Measurements from ENCODE around the gene ALS2.
"Not testable (repeated sequence)": the region's sequence is repeated elsewhere in the genome, so short reads cannot be mapped to it uniquely, and the experiment has no call there.

DNA sequence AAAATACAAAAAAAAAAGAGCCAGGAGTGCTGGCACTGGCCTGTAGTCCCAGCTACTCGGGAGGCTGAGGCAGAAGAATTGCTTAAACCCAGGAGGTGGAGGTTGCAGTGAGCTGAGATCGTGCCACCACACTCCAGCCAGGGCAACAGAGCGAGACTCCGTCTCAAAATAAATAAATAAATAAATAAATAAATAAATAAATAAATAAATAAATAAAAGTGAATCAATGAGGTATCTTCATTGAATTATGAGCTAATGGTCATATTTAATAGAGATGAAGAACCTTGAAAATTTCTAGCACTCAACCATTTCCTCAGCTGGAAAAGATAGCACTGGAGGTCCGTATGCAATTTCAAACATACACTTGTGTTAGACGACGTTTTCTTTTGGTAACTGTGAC lies 16.3 kb downstream of the ALS2 start:
- TF ChIP-seq POLR2AphosphoS5 (IDR thresholded peaks at IDR 0.05): not testable (repeated sequence)
- TF ChIP-seq, protein P1, sequence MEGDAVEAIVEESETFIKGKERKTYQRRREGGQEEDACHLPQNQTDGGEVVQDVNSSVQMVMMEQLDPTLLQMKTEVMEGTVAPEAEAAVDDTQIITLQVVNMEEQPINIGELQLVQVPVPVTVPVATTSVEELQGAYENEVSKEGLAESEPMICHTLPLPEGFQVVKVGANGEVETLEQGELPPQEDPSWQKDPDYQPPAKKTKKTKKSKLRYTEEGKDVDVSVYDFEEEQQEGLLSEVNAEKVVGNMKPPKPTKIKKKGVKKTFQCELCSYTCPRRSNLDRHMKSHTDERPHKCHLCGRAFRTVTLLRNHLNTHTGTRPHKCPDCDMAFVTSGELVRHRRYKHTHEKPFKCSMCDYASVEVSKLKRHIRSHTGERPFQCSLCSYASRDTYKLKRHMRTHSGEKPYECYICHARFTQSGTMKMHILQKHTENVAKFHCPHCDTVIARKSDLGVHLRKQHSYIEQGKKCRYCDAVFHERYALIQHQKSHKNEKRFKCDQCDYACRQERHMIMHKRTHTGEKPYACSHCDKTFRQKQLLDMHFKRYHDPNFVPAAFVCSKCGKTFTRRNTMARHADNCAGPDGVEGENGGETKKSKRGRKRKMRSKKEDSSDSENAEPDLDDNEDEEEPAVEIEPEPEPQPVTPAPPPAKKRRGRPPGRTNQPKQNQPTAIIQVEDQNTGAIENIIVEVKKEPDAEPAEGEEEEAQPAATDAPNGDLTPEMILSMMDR (IDR thresholded peaks at IDR 0.05): not testable (repeated sequence)

All from breast epithelium (tissue), 3 donors.